NCI-H2107 treated with DMSO at 0.1 percent for 48 hours (cell line): ENCODE data around the gene TANC1.

Experiments
- DNase-seq: peaks from one replicate; lab custom pipeline; 2025; ENCODE audit not compliant: unreplicated experiment; lab: John Stamatoyannopoulos, UW

TANC1 gene

GRCh38 chr2:159109517-159109916 is 141.1 kb downstream of the TANC1 start:
- DNase-seq = no peak

GRCh38 chr2:159110784-159111183 is 142.3 kb downstream of the TANC1 start:
- no peak for DNase-seq

GRCh38 chr2:159111346-159111927 is 143.0 kb downstream of the TANC1 start:
- DNase-seq = no peak

GRCh38 chr2:159114835-159115234 is 146.4 kb downstream of the TANC1 start:
- DNase-seq = no peak

GRCh38 chr2:159116922-159117321 is 148.5 kb downstream of the TANC1 start:
- DNase-seq = no peak

- DNase-seq = no peak
Observed at GRCh38 chr2:159117658-159118057, 149.2 kb downstream of the TANC1 start.

- DNase-seq = peak; percentile 67
Observed at GRCh38 chr2:159118115-159118858, 149.8 kb downstream of the TANC1 start.

- no peak for DNase-seq
Observed at GRCh38 chr2:159118859-159119500, 150.5 kb downstream of the TANC1 start.

- DNase-seq = no peak
Observed at GRCh38 chr2:159119652-159120257, 151.3 kb downstream of the TANC1 start.

GRCh38 chr2:159123786-159124185 is 155.3 kb downstream of the TANC1 start:
- DNase-seq = no peak

- no peak for DNase-seq
Observed at GRCh38 chr2:159124441-159124911, 156.0 kb downstream of the TANC1 start.

GRCh38 chr2:159124931-159125467 is 156.6 kb downstream of the TANC1 start:
- DNase-seq = no peak

GRCh38 chr2:159125858-159126257 is 157.4 kb downstream of the TANC1 start:
- no peak for DNase-seq

- no peak for DNase-seq
Observed at GRCh38 chr2:159126432-159127022, 158.1 kb downstream of the TANC1 start.

GRCh38 chr2:159128191-159128590 is 159.8 kb downstream of the TANC1 start:
- no peak for DNase-seq

GRCh38 chr2:159129269-159129668 is 160.8 kb downstream of the TANC1 start:
- peak; percentile 35 for DNase-seq

- no peak for DNase-seq
Observed at GRCh38 chr2:159129824-159130223, 161.4 kb downstream of the TANC1 start.

GRCh38 chr2:159130302-159130701 is 161.9 kb downstream of the TANC1 start:
- DNase-seq = no peak

GRCh38 chr2:159131267-159131913 is 162.9 kb downstream of the TANC1 start:
- no peak for DNase-seq

GRCh38 chr2:159131914-159132281 is 163.5 kb downstream of the TANC1 start:
- no peak for DNase-seq

- no peak for DNase-seq
Observed at GRCh38 chr2:159133797-159134196, 165.4 kb downstream of the TANC1 start.
